WTC11 (cell line): ENCODE results near the gene RP2.

Experiments used
- ATF3 ChIP-seq: sonication (generic); formaldehyde crosslinking; conservative IDR thresholded peaks from 2 replicates; pipeline ENCODE4 v1.8.1; 2022; ENCODE audit warnings: mild to moderate bottlenecking, missing genetic modification reagents
- CTCF ChIP-seq: fragments of 200-600 bp; IDR thresholded peaks from 2 replicates; pipeline ENCODE4 v1.8.0; 2022; ENCODE audit warnings: antibody characterized with exemption
- E2F1 ChIP-seq: sonication (generic); formaldehyde crosslinking; IDR thresholded peaks from 2 replicates; pipeline ENCODE4 v1.8.0; 2022; ENCODE audit warnings: mild to moderate bottlenecking, missing genetic modification reagents
- ESRRA ChIP-seq: sonication (generic); formaldehyde crosslinking; IDR thresholded peaks from 2 replicates; pipeline ENCODE4 v1.8.1; 2022; ENCODE audit warnings: mild to moderate bottlenecking, missing genetic modification reagents, borderline replicate concordance
- GTF2I ChIP-seq: fragments of 250-450 bp; sonication (Bioruptor Pico); conservative IDR thresholded peaks from 2 replicates; pipeline ENCODE4 v1.4.0; 2021; ENCODE audit warnings: mild to moderate bottlenecking
- HMGXB4 ChIP-seq: sonication (generic); formaldehyde crosslinking; IDR thresholded peaks from 2 replicates; pipeline ENCODE4 v1.8.1; 2023; ENCODE audit warnings: mild to moderate bottlenecking, moderate library complexity, missing genetic modification reagents
- SP1 ChIP-seq: sonication (generic); formaldehyde crosslinking; conservative IDR thresholded peaks from 2 replicates; pipeline ENCODE4 v1.8.1; 2022; ENCODE audit warnings: missing genetic modification reagents
- TF ChIP-seq, protein P1 (sequence below): sonication (generic); formaldehyde crosslinking; IDR thresholded peaks from 2 replicates; pipeline ENCODE4 v1.8.1; 2023; ENCODE audit warnings: mild to moderate bottlenecking, missing genetic modification reagents
- TF ChIP-seq, protein P2 (sequence below): sonication (generic); formaldehyde crosslinking; IDR thresholded peaks from 2 replicates; pipeline ENCODE4 v1.8.1; 2022; ENCODE audit warnings: low read depth, missing genetic modification reagents, borderline replicate concordance

DNA sequence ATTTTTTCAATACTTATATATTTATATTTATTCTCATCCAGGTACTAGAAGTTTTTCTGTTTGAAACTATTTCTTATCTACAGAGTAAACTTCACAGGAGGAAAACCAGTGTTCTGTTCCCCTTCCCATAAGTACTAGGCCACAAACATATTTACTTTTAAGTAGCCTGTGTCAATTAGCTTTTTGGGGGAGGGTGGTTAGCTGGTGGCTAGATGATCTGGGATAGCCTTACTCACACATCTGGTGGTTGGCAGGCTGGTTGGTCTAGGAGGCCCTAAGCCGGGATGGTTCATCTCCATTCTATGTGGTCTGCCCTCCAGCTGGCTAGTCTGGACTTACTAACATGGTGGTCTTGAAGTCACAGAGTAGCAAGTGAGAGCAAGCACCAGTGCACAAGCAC lies 81.6 kb downstream of the RP2 start:
- TF ChIP-seq CTCF = no peak
- TF ChIP-seq ESRRA (CRISPR knock-in tag) = no peak
- TF ChIP-seq HMGXB4 (CRISPR knock-in tag) = no peak
- TF ChIP-seq, protein P1, sequence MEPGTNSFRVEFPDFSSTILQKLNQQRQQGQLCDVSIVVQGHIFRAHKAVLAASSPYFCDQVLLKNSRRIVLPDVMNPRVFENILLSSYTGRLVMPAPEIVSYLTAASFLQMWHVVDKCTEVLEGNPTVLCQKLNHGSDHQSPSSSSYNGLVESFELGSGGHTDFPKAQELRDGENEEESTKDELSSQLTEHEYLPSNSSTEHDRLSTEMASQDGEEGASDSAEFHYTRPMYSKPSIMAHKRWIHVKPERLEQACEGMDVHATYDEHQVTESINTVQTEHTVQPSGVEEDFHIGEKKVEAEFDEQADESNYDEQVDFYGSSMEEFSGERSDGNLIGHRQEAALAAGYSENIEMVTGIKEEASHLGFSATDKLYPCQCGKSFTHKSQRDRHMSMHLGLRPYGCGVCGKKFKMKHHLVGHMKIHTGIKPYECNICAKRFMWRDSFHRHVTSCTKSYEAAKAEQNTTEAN (CRISPR knock-in tag) = no peak
- TF ChIP-seq SP1 (CRISPR knock-in tag) = no peak
- TF ChIP-seq ATF3 = no peak
- no peak for TF ChIP-seq GTF2I (CRISPR knock-in tag)
- TF ChIP-seq E2F1 (CRISPR knock-in tag) = no peak
- TF ChIP-seq, protein P2, sequence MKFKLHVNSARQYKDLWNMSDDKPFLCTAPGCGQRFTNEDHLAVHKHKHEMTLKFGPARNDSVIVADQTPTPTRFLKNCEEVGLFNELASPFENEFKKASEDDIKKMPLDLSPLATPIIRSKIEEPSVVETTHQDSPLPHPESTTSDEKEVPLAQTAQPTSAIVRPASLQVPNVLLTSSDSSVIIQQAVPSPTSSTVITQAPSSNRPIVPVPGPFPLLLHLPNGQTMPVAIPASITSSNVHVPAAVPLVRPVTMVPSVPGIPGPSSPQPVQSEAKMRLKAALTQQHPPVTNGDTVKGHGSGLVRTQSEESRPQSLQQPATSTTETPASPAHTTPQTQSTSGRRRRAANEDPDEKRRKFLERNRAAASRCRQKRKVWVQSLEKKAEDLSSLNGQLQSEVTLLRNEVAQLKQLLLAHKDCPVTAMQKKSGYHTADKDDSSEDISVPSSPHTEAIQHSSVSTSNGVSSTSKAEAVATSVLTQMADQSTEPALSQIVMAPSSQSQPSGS = no peak
